Kidney (tissue), 14 donors: Measurements from ENCODE around the gene C19orf25. TPM values are rescaled to one million over a fixed set of nuclear protein-coding genes. Genes with fewer than 3 reads are reported as not detected.

Experiments used
- DNase-seq, 5 donors: peaks; one replicate each; pipeline ENCODE4 v3.0.0-alpha.2; 2013 to 2020
- FAIRE-seq: peaks from 2 replicates; lab custom pipeline; 2012; peaks lifted over from hg19 to GRCh38; lab: Jason Lieb, UNC
- H3K27ac ChIP-seq, 2 donors: one replicate each; pipeline ENCODE4 v1.7.0; 2013; ENCODE audit warnings: low read depth in 2 of 2, low read length in 2 of 2, inconsistent platforms in 1 of 2
- H3K27me3 ChIP-seq: one replicate; pipeline ENCODE4 v1.7.1; 2013; ENCODE audit warnings: low read length, inconsistent platforms; ENCODE audit not compliant: control insufficient read depth, insufficient read depth
- H3K36me3 ChIP-seq, 3 donors: one replicate each; pipeline versions ENCODE4 v1.7.0 to v1.7.1; 2013; ENCODE audit warnings: low read length in 3 of 3, control low read depth in 1 of 3, inconsistent platforms in 1 of 3; ENCODE audit not compliant: insufficient read depth in 3 of 3, control insufficient read depth in 2 of 3
- H3K4me1 ChIP-seq, 3 donors: one replicate each; pipeline versions ENCODE4 v1.7.0 to v1.7.1; 2013; ENCODE audit warnings: low read length in 3 of 3, inconsistent platforms in 1 of 3, low read depth in 1 of 3; ENCODE audit not compliant: control insufficient read depth in 2 of 3, insufficient read depth in 2 of 3
- H3K4me3 ChIP-seq, 3 donors: one replicate each; pipeline versions ENCODE4 v1.7.0 to v1.8.1; 2013; ENCODE audit warnings: low read length in 3 of 3, control low read depth in 1 of 3, inconsistent platforms in 1 of 3
- H3K9ac ChIP-seq, 3 donors: one replicate each; pipeline versions ENCODE4 v1.7.0 to v1.7.1; 2013; ENCODE audit warnings: low read length in 3 of 3, control low read depth in 1 of 3, inconsistent platforms in 1 of 3
- H3K9me3 ChIP-seq, 3 donors: one replicate each; pipeline versions ENCODE4 v1.7.0 to v1.7.1; 2013; ENCODE audit warnings: low read length in 3 of 3, control low read depth in 1 of 3, inconsistent platforms in 1 of 3; ENCODE audit not compliant: control insufficient read depth in 2 of 3, insufficient read depth in 1 of 3
- intact Hi-C: fragments of 100-400 bp; cut with DNase I; formaldehyde crosslinking; loops from one replicate; pipeline ENCODE4 v1.11.1; 2022
- polyA plus RNA-seq: library from polyadenylated mRNA; stranded (reverse); fragments of 350-450 nt; fragmentation: Illumina TruSeq; extraction: RNeasy Lipid Tissue Mini Kit (QIAGEN cat#74804); gene quantifications from one replicate; pipeline ENCODE4 v1.2.3, GENCODE V29; 2014; ENCODE audit warnings: low read depth, low replicate concordance; ENCODE audit not compliant: insufficient read depth
- total RNA-seq: library from RNA; stranded (reverse); fragmentation: NEBNext Ultra II Directional; extraction: Animal tissue kit (Norgen Biotek cat#: 25700); gene quantifications from one replicate; pipeline ENCODE4 v1.2.1, GENCODE V29; 2021
- TF ChIP-seq, protein P1 (sequence below): IDR thresholded peaks from 3 replicates; pipeline ENCODE4 v1.5.1; 2012; ENCODE audit warnings: mild to moderate bottlenecking, moderate library complexity, borderline replicate concordance; ENCODE audit not compliant: insufficient read depth; ENCODE audit errors: extremely low read depth
- donor health status: control.
- donor health status: control.
- donor health status: control.
- donor health status: control.
- donor health status: control.
- donor health status: DM: yes; HTN: yes; CAD: no.
- donor health status: Normal renal cell carcinoma (clear cell type).

Gene C19orf25
- total and polyA plus RNA-seq, 2 donors from 2014 or later = 32.5 to 50.9 TPM

DNA sequence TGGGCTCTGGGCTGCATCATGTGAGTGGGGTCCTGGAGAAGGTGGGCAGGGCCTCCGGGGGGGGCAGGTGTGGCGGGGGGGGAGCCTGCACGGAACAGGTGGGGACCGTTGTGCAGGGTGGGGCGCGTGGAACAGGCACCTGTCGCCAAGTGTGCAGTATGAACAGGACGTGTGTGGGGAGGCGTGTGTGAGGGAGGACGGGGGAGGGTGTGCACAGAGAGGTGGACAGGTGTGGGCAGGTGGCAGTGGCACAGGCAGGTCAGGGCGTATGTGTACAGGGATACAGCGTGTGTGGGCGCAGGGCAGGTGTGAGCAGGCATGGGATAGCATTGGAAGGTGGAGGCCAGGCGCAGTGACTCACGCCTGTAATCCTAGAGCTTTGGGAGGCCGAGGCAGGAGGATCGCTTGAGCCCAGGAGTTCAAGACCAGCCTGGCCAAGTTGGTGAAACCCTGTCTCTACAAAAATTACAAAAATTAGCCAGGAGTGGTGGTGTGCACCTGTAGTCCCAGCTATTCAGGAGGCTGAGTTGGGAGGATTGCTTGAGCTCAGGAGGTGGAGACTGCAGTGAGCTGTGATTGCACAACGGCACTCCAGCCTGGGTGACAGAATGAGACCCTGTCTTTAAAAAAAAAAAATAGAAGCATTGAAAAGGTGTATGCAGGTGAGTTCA, 48.1 kb upstream of the C19orf25 start:
- no peak overlapping the region for H3K27ac ChIP-seq
- peaks cover 0 to 4% (median 0%) of the 10 kb centered on the region in 3 donors for H3K4me1 ChIP-seq
- FAIRE-seq = no peak
- no peak for DNase-seq
- H3K9me3 ChIP-seq = peaks cover 0 to 2% (median 0%) of the 10 kb centered on the region in 3 donors
- H3K27me3 ChIP-seq = peaks cover 9% of the 10 kb centered on the region
- no peaks in the 10 kb centered on the region for H3K36me3 ChIP-seq
- intact Hi-C loops = no loop called here
- no peak overlapping the region for H3K9ac ChIP-seq
- no peak overlapping the region for H3K4me3 ChIP-seq
- TF ChIP-seq, protein P1, sequence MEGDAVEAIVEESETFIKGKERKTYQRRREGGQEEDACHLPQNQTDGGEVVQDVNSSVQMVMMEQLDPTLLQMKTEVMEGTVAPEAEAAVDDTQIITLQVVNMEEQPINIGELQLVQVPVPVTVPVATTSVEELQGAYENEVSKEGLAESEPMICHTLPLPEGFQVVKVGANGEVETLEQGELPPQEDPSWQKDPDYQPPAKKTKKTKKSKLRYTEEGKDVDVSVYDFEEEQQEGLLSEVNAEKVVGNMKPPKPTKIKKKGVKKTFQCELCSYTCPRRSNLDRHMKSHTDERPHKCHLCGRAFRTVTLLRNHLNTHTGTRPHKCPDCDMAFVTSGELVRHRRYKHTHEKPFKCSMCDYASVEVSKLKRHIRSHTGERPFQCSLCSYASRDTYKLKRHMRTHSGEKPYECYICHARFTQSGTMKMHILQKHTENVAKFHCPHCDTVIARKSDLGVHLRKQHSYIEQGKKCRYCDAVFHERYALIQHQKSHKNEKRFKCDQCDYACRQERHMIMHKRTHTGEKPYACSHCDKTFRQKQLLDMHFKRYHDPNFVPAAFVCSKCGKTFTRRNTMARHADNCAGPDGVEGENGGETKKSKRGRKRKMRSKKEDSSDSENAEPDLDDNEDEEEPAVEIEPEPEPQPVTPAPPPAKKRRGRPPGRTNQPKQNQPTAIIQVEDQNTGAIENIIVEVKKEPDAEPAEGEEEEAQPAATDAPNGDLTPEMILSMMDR = no peak

DNA sequence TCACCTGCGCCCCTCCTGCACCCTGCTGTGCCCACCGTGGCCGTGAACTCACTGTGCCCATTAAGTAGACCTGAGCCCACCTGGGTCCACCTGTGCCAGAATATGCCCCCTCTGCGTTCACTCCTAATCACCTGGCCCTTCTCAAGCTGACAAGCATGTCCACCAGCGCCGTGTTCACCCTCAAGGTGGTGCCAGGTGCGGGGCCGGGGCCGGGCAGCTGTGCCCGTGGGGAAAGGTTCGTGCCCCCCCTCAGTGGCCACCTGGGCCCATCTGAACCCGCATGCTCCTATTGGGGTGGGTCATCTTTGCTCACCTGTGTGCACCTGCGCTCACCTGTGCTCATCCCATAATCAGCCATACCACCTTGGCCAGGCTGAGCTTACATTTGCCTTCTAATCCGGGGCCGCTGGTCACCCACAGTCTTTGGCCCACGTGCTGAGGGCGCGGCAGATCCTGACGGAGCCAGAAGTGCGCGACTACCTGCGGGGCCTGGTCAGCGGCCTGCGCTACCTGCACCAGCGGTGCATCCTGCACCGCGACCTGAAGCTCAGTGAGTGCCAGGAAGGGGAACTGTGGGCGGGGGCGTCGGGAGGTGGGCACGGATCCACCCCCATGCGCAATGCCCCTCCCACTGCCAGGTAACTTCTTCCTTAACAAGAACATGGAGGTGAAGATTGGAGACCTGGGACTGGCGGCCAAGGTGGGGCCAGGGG, 47.2 kb upstream of the C19orf25 start:
- FAIRE-seq (no peak), DNase-seq (no peak)
- TF ChIP-seq, protein P1 = no peak
- peaks cover 9% of the 10 kb centered on the region for H3K27me3 ChIP-seq
- peaks cover 0 to 4% (median 0%) of the 10 kb centered on the region in 3 donors for H3K4me1 ChIP-seq
- peaks cover 0 to 2% (median 0%) of the 10 kb centered on the region in 3 donors for H3K9me3 ChIP-seq
- no peak overlapping the region for H3K9ac ChIP-seq
- H3K4me3 ChIP-seq = no peak overlapping the region
- intact Hi-C loops = no loop called here
- H3K36me3 ChIP-seq = no peaks in the 10 kb centered on the region
- no peak overlapping the region for H3K27ac ChIP-seq

DNA sequence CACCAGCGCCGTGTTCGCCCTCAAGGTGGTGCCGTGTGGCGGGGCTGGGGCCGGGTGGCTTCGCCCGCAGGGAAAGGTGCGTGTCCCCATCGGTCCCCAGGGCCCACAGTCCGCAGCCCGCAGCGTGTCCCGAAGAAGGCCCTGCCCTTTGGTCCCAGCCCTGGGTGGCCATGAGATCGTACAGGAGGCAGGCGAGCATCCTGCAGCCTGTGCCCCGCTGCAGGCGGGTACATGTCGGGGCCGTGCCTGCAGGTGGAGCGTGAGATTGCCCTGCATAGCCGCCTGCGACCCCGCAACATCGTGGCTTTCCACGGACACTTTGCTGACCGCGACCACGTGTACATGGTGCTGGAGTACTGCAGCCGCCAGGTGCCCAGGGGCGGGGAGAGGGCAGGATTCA, 46.3 kb upstream of the C19orf25 start:
- Histone ChIP-seq H3K27me3 (peaks cover 9% of the 10 kb centered on the region), H3K27ac (no peak overlapping the region)
- no peak for FAIRE-seq

More for the DNA sequence above, 46.3 kb upstream of the C19orf25 start:
- H3K9me3 ChIP-seq = peaks cover 0 to 2% (median 0%) of the 10 kb centered on the region in 3 donors
- no peak overlapping the region for H3K9ac ChIP-seq
- intact Hi-C loops = no loop called here
- DNase-seq = no peak
- TF ChIP-seq, protein P1 = no peak
- H3K4me1 ChIP-seq = peaks cover 0 to 4% (median 0%) of the 10 kb centered on the region in 3 donors
- H3K4me3 ChIP-seq = no peak overlapping the region
- H3K36me3 ChIP-seq = no peaks in the 10 kb centered on the region
